Skin of body (tissue), 2 donors: Measurements from ENCODE around the gene TUBA8. TPM values are rescaled to one million over a fixed set of nuclear protein-coding genes. Genes with fewer than 3 reads are reported as not detected.
"Not testable (repeated sequence)": the region's sequence is repeated elsewhere in the genome, so short reads cannot be mapped to it uniquely, and the experiment has no call there.

ENCODE experiments used
- DNase-seq: peaks from one replicate; lab custom pipeline; 2025; lab: John Stamatoyannopoulos, UW
- total RNA-seq: library from RNA; depleted of rRNA; stranded (reverse); fragments of >200 nt; gene quantifications from one replicate; pipeline ENCODE4 v1.2.3, GENCODE V29; 2014

TUBA8 gene
- total RNA-seq, 1 donor from 2014 or later: 2.5 TPM

DNA sequence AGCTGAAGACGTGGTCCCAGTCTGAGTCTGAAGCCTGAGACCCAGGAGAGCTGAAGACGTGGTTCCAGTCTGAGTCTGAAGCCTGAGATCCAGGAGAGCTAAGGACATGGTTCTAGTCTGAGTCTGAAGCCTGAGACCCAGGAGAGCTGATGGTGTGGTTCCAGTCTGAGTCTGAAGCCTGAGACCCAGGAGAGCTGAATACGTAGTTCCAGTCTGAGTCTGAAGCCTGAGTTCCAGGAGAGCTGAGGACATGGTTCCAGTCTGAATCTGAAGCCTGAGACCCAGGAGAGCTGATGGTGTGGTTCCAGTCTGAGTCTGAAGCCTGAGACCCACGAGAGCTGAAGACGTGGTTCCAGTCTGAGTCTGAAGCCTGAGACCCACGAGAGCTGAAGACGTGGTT is 4.6 kb upstream of the TUBA8 start:
- DNase-seq: not testable (repeated sequence)

GRCh38 chr22:18106550-18107341 is 3.9 kb upstream of the TUBA8 start:
- not testable (repeated sequence) for DNase-seq

- no peak for DNase-seq
Measured at GRCh38 chr22:18108187-18108586, 2.4 kb upstream of the TUBA8 start.

DNA sequence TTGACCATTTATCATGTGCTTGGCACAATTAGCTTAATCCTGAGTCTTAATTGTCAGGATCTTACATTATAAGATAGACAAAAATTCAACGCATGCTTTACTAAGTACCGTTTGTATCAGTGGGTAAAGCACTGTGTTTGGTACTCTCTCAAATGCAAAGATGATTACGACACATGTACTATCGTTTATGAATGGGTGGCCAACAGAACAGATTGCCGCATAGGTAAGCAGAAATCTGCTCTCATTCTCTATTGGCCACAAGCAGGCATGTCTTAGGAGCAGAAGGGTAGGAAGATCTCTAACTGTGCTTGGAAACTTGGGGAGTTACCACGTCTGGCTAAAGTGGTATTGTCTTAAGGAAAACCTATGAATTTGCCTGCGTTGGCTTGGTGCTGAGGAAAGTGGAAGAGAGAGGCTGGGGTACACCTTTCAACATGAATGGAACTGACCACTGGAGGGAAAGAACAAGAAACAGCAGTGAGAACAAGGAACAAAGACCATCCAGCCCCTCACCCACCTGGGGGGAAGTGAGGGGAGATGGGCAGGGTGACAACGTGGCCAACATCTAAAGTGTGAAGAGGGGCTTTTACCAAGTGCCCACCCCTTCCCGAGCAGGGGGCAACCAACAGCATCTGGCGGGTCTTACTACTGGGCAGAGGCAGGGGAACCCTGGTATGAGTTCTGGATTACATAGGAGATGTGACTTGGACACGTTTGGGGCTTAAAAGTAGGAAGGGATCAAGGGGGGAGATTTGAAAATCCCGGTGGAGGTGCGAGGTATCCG is 1.0 kb upstream of the TUBA8 start:
- no peak for DNase-seq

- no peak for DNase-seq
Measured at GRCh38 chr22:18110954-18111758, 547 bp downstream of the TUBA8 start.

DNA sequence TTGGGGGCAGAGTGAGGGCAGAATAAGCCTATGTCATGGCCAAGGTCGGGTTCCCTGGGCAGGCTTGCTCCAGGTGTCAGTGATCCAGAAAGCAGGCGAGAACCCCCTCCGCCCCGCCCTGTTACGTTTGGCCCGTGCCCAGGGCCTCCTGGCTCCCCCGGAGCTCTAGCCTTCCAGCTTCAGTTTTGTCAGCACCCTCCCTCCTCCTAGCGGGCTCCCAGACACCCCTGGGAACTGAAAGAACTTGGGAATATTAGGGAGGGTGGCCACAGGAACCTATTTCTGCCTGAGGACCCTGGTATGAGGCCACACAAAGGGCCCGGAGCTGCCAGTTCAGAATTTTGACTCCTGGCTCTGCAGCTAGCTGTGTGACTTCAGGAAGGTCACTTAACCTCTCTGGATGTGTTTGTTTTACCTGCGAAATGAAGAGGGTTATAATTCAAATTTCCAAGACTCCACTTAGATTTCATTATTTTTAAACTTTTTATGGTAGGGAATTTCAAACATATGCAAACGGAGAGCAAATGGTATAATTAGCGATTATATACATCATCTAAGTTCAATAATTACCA is 1.2 kb downstream of the TUBA8 start:
- no peak for DNase-seq

DNA sequence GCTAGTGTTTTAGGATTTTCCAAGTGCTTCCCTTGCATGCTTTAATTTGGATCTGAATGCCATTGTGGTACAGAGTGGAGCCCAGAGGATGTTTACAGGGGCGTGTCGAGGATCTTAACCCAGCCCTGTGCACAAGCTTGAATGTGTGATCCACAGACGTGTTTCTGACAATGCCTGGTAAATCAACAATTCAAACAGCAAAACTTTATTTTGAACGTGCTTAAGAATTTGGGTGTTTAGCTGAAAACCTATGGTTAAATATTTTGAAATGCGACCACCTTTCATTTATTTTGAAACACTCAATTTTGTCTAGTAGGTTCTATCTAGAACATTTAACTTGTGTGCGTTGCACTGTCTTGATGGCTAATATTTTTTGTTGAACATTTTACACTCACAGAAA is 1.8 kb downstream of the TUBA8 start:
- DNase-seq: no peak

- DNase-seq: no peak
Measured at GRCh38 chr22:18113680-18114394, 3.2 kb downstream of the TUBA8 start.

DNA sequence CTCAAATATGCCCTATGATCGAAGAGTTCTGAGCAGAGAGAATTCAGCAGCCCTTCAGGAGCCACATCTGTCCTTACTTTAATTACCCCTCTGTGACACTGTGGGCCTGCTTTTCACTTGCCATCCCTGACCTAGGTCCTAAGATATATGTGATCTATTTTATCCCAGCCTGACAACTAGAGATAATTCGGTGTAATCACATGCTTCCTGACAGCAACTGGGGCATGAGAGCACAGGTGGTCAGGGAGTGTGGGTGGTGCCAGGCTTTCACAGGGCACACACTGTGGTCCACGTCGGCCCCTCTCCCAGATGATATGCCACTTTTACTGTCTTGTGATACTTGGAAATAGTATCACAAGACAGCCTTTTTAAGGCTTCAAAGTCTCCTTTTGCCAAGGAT is 3.9 kb downstream of the TUBA8 start:
- DNase-seq: no peak

GRCh38 chr22:18114976-18115652 is 4.5 kb downstream of the TUBA8 start:
- no peak for DNase-seq

GRCh38 chr22:18115906-18116371 is 5.3 kb downstream of the TUBA8 start:
- no peak for DNase-seq

GRCh38 chr22:18116634-18117033 is 6.0 kb downstream of the TUBA8 start:
- no peak for DNase-seq

- no peak for DNase-seq
Measured at GRCh38 chr22:18118345-18118915, 7.8 kb downstream of the TUBA8 start.

DNA sequence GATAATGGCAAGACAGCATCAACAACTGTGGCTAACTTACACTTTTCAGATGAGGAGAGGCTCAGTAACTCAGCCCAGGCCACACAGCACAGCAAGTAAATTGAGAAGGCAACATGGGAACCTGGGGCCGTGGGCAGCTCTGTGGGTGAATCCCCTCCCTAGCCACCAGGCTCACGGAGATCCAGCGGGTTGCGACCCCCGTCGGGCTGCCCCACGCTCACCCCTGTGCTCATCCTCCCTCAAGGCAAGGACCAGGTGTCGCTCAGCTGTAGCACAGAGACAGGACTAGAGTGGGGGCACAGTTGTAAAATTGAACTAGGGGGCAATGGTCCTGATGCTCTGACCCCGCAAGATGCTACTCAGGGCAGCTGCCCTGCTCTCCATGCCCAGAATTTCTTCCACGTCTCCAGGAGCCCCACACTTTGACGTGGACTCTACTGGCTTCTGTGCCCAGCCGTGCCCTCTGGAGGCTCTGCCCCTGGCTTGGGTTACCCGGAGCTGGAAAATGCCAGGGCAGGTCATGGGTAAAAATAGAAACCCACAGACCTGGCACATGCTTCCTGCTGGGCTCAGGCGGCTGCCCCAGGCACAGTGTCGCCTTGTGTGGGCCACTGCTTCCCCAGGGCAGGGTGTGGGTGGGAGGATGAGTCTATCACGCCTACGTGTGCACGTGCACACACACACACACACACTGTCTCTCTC is 9.0 kb downstream of the TUBA8 start:
- no peak for DNase-seq

GRCh38 chr22:18120857-18121256 is 10.2 kb downstream of the TUBA8 start:
- DNase-seq: no peak

DNA sequence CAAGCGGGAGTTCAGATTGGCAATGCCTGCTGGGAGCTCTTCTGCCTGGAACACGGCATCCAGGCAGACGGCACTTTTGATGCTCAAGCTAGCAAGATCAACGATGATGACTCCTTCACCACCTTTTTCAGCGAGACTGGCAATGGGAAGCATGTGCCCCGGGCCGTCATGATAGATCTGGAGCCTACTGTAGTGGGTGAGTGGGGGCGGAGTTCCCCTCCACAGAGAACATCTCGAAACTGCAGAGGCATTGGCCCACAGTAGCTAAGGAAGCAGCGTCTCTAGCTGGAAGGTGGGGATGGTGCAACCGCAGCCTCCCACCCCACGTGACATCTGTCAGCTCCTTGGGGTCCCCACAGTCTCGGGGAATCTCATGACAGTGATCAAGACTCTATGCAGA is 10.9 kb downstream of the TUBA8 start:
- no peak for DNase-seq

- DNase-seq: no peak
Measured at GRCh38 chr22:18121954-18122554, 11.4 kb downstream of the TUBA8 start.

- not testable (repeated sequence) for DNase-seq
Measured at GRCh38 chr22:18123476-18124025, 12.9 kb downstream of the TUBA8 start.
